SK-N-MC (cell line): ENCODE data around the gene CYB5A.

Source experiments
- EZH2 ChIP-seq: fragments of 200-600 bp; sonication (generic); IDR thresholded peaks from one replicate; pipeline ENCODE4 v1.6.1; 2017; ENCODE audit warnings: antibody characterized with exemption
- FOXP2 ChIP-seq: optimal IDR thresholded peaks from 2 replicates; pipeline ENCODE3; 2011; ENCODE audit warnings: mild to moderate bottlenecking, moderate library complexity; ENCODE audit not compliant: insufficient read depth; ENCODE audit errors: extremely low read length, control extremely low read depth
- POLR2AphosphoS5 ChIP-seq: IDR thresholded peaks from 2 replicates; pipeline ENCODE4 v1.6.1; 2012; ENCODE audit warnings: mild to moderate bottlenecking, low read depth, low read length, borderline replicate concordance

- TF ChIP-seq EZH2 (no peak), FOXP2 (no peak), POLR2AphosphoS5 (no peak)
Measured at GRCh38 chr18:74248595-74248994, 43.2 kb downstream of the CYB5A start.
